ENCODE data around the gene NDUFV2. TPM values are rescaled to one million over a fixed set of nuclear protein-coding genes. Genes with fewer than 3 reads are reported as not detected.

NDUFV2 gene
- total RNA-seq, 1 experiment from 2014 or later: 211 TPM

GRCh38 chr18:9096685-9097084 lies 5.8 kb upstream of the NDUFV2 start:
- Mint-ChIP-seq H3K36me3 (ENCODE audit: insufficient read depth, unreplicated experiment) (no peaks in the 10 kb centered on the region), H3K9me3 (ENCODE audit: unreplicated experiment) (no peaks in the 10 kb centered on the region), H3K4me3 (ENCODE audit: unreplicated experiment) (no peak overlapping the region), H3K27ac (ENCODE audit: unreplicated experiment) (no peak overlapping the region), H3K27me3 (ENCODE audit: insufficient read depth, unreplicated experiment) (no peaks in the 10 kb centered on the region), H3K4me1 (ENCODE audit: low read depth, unreplicated experiment) (peaks cover 26% of the 10 kb centered on the region)
- no peak for DNase-seq
- TF ChIP-seq, protein P1, sequence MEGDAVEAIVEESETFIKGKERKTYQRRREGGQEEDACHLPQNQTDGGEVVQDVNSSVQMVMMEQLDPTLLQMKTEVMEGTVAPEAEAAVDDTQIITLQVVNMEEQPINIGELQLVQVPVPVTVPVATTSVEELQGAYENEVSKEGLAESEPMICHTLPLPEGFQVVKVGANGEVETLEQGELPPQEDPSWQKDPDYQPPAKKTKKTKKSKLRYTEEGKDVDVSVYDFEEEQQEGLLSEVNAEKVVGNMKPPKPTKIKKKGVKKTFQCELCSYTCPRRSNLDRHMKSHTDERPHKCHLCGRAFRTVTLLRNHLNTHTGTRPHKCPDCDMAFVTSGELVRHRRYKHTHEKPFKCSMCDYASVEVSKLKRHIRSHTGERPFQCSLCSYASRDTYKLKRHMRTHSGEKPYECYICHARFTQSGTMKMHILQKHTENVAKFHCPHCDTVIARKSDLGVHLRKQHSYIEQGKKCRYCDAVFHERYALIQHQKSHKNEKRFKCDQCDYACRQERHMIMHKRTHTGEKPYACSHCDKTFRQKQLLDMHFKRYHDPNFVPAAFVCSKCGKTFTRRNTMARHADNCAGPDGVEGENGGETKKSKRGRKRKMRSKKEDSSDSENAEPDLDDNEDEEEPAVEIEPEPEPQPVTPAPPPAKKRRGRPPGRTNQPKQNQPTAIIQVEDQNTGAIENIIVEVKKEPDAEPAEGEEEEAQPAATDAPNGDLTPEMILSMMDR (IDR thresholded peaks at IDR 0.05; ENCODE audit: insufficient read depth in 1 of 2, low read depth in 1 of 2, low read length in 1 of 2, severe bottlenecking in 1 of 2, unreplicated experiment in 1 of 2): no peak
- Histone ChIP-seq H3K9me3 (no peaks in the 10 kb centered on the region), H3K4me3 (ENCODE audit: low read depth, low read length) (no peak overlapping the region), H3K4me1 (peaks cover 44% of the 10 kb centered on the region), H3K27me3 (replicated peaks; ENCODE audit: control insufficient read depth, insufficient read depth, low read length) (no peaks in the 10 kb centered on the region), H3K36me3 (ENCODE audit: control insufficient read depth, insufficient read depth, low read length) (no peaks in the 10 kb centered on the region)
- POLR2A ChIA-PET: no interaction called here
- intact Hi-C loops (cut with micrococcal nuclease; ENCODE audit: unreplicated experiment): no loop called here
- no TSS peak for BruUV-seq (replicated peaks)
- CTCF ChIA-PET: no interaction called here

DNA sequence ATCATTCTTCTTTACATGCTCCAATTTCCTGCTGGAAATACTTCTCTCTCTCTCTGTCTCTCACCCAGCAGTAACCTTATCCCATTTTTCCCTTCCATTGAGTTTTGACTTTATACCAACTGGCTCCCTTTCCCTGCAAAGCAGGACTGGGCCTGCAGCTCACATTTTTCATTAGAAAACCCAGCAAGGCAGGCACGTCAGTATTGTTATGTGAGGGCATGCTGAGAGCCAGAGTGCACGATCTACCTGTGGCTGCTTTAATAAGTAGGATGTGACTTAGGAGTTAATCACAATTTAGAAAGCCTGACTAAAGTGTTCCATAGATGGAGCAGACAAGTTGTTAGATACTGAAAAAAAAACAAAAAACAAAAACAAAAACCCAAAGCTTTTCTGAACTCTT lies 5.2 kb upstream of the NDUFV2 start:
- Mint-ChIP-seq H3K36me3 (ENCODE audit: insufficient read depth, unreplicated experiment) (no peaks in the 10 kb centered on the region), H3K9me3 (ENCODE audit: unreplicated experiment) (no peaks in the 10 kb centered on the region), H3K4me3 (ENCODE audit: unreplicated experiment) (no peak overlapping the region), H3K27ac (ENCODE audit: unreplicated experiment) (no peak overlapping the region), H3K27me3 (ENCODE audit: insufficient read depth, unreplicated experiment) (no peaks in the 10 kb centered on the region), H3K4me1 (ENCODE audit: low read depth, unreplicated experiment) (peaks cover 26% of the 10 kb centered on the region)
- Histone ChIP-seq H3K9me3 (no peaks in the 10 kb centered on the region), H3K4me3 (ENCODE audit: low read depth, low read length) (no peak overlapping the region), H3K36me3 (ENCODE audit: control insufficient read depth, insufficient read depth, low read length) (no peaks in the 10 kb centered on the region), H3K27me3 (replicated peaks; ENCODE audit: control insufficient read depth, insufficient read depth, low read length) (no peaks in the 10 kb centered on the region), H3K4me1 (peaks cover 42% of the 10 kb centered on the region)
- no peak for DNase-seq
- ChIA-PET CTCF (no interaction called here), POLR2A (no interaction called here)
- intact Hi-C loops (cut with micrococcal nuclease; ENCODE audit: unreplicated experiment): no loop called here
- no TSS peak for BruUV-seq (replicated peaks)
- TF ChIP-seq, protein P1 (IDR thresholded peaks at IDR 0.05; ENCODE audit: insufficient read depth in 1 of 2, low read depth in 1 of 2, low read length in 1 of 2, severe bottlenecking in 1 of 2, unreplicated experiment in 1 of 2): no peak

GRCh38 chr18:9100796-9101195 lies 1.7 kb upstream of the NDUFV2 start:
- CTCF ChIA-PET: no interaction called here

More at GRCh38 chr18:9100796-9101195, 1.7 kb upstream of the NDUFV2 start:
- Mint-ChIP-seq H3K4me3 (ENCODE audit: unreplicated experiment) (no peak overlapping the region), H3K27ac (ENCODE audit: unreplicated experiment) (no peak overlapping the region), H3K9me3 (ENCODE audit: unreplicated experiment) (no peaks in the 10 kb centered on the region), H3K36me3 (ENCODE audit: insufficient read depth, unreplicated experiment) (peaks cover 19% of the 10 kb centered on the region), H3K4me1 (ENCODE audit: low read depth, unreplicated experiment) (peaks cover 19% of the 10 kb centered on the region), H3K27me3 (ENCODE audit: insufficient read depth, unreplicated experiment) (no peaks in the 10 kb centered on the region)
- no peak overlapping the region for H3K4me3 ChIP-seq (ENCODE audit: low read depth, low read length)
- H3K27me3 ChIP-seq (replicated peaks; ENCODE audit: control insufficient read depth, insufficient read depth, low read length): no peaks in the 10 kb centered on the region
- no peaks in the 10 kb centered on the region for H3K36me3 ChIP-seq (ENCODE audit: control insufficient read depth, insufficient read depth, low read length)
- peaks cover 23% of the 10 kb centered on the region for H3K4me1 ChIP-seq
- intact Hi-C loops (cut with micrococcal nuclease; ENCODE audit: unreplicated experiment): no loop called here
- DNase-seq: no peak
- TF ChIP-seq, protein P1 (IDR thresholded peaks at IDR 0.05; ENCODE audit: insufficient read depth in 1 of 2, low read depth in 1 of 2, low read length in 1 of 2, severe bottlenecking in 1 of 2, unreplicated experiment in 1 of 2): no peak
- no peaks in the 10 kb centered on the region for H3K9me3 ChIP-seq
- POLR2A ChIA-PET: interaction anchor here (3.2 kb wide), 1 partner anchor 36 kb away, joined by 19 read pairs; the partner anchor contains the start of gene ANKRD12
- BruUV-seq (replicated peaks): no TSS peak
